Panc1 (cell line): ENCODE data around the gene CACNA1C. TPM values are rescaled to one million over a fixed set of nuclear protein-coding genes. Genes with fewer than 3 reads are reported as not detected.

Experiments used
- ATAC-seq: fragments of 200-7000 bp; cut with Tn5 transposase; 2 replicates; pipeline ENCODE4 v1.9.1; 2020; ENCODE audit warnings: mild to moderate bottlenecking, moderate library complexity
- BruUV-seq: library from RNA; stranded (reverse); fragments of 400-500 nt; replicated peaks from 2 replicates; lab custom pipeline; 2021; lab: Mats Ljungman, UMichigan
- CTCF ChIA-PET: fragments of 300-600 bp; sonication (Branson Sonifier 250); formaldehyde crosslinking; loops from one replicate; lab custom pipeline; 2022; ENCODE audit warnings: antibody characterized with exemption; lab: Charles Lee
- POLR2A ChIA-PET: fragments of 300-600 bp; sonication (Branson Sonifier 250); formaldehyde crosslinking; loops from one replicate; lab custom pipeline; 2022; ENCODE audit warnings: antibody characterized with exemption; lab: Charles Lee
- DNase-seq: peaks from one replicate; pipeline ENCODE4 v3.0.0-alpha.2; 2010; ENCODE audit warnings: low read depth, low spot score
- H3K27ac ChIP-seq: 2 replicates; pipeline ENCODE4 v1.5.1; 2011; ENCODE audit warnings: mild to moderate bottlenecking, low read length, inconsistent platforms
- H3K27me3 ChIP-seq: fragments of 200-500 bp; sonication (Bioruptor generic); 2 replicates; pipeline ENCODE4 v1.6.0; 2014; ENCODE audit warnings: low read length, inconsistent platforms; ENCODE audit not compliant: control insufficient read depth, insufficient read depth
- H3K36me3 ChIP-seq: fragments of 200-500 bp; sonication (Bioruptor generic); 2 replicates; pipeline ENCODE4 v1.5.1; 2014; ENCODE audit warnings: inconsistent platforms, mild to moderate bottlenecking, low read length, moderate library complexity; ENCODE audit not compliant: control insufficient read depth, insufficient read depth
- H3K4me1 ChIP-seq: 2 replicates; pipeline ENCODE4 v1.5.1; 2011; ENCODE audit warnings: inconsistent platforms, mild to moderate bottlenecking, low read length, moderate library complexity; ENCODE audit not compliant: control insufficient read depth, insufficient read depth
- H3K4me3 ChIP-seq, 2 experiments: 2 replicates each; pipeline ENCODE4 v1.5.1; 2011 to 2012; ENCODE audit warnings: low read depth in 2 of 2, low read length in 2 of 2, mild to moderate bottlenecking in 2 of 2, inconsistent platforms in 1 of 2, moderate library complexity in 1 of 2
- H3K9me3 ChIP-seq: fragments of 200-500 bp; sonication (Bioruptor generic); 2 replicates; pipeline ENCODE4 v1.5.1; 2014; ENCODE audit warnings: low read depth, mild to moderate bottlenecking, inconsistent platforms, low read length, moderate library complexity; ENCODE audit not compliant: control insufficient read depth, insufficient read depth
- CTCF ChIP-seq: fragments of 450-650 bp; IDR thresholded peaks from 2 replicates; pipeline ENCODE4 v1.5.1; 2017; ENCODE audit warnings: mild to moderate bottlenecking
- POLR2AphosphoS5 ChIP-seq: IDR thresholded peaks from 2 replicates; pipeline ENCODE4 v1.6.1; 2012; ENCODE audit warnings: mild to moderate bottlenecking, low read depth, low read length, moderate library complexity
- REST ChIP-seq, 2 experiments: IDR thresholded peaks; 2 replicates each; pipeline ENCODE4 v1.6.1; 2011 to 2012; ENCODE audit warnings: low read depth in 2 of 2, control low read depth in 1 of 2, low read length in 1 of 2, mild to moderate bottlenecking in 1 of 2, moderate library complexity in 1 of 2; ENCODE audit not compliant: insufficient read depth in 1 of 2
- SIN3A ChIP-seq: IDR thresholded peaks from 2 replicates; pipeline ENCODE4 v1.6.1; 2012; ENCODE audit warnings: low read depth, mild to moderate bottlenecking, low read length, moderate library complexity, borderline replicate concordance; ENCODE audit not compliant: insufficient read depth
- TCF7L2 ChIP-seq: IDR thresholded peaks from 2 replicates; pipeline ENCODE4 v1.6.1; 2011; ENCODE audit warnings: mild to moderate bottlenecking, low read depth, low read length, inconsistent platforms
- in situ Hi-C: cut with HindIII; loops from 2 replicates; pipeline ENCODE4 v1.10.0; 2016; ENCODE audit warnings: low sequenced_read_pairs, low pct_unique_long_range_greater_than_20kb
- intact Hi-C: fragments of 100-400 bp; cut with micrococcal nuclease; formaldehyde crosslinking; loops from one replicate; pipeline ENCODE4 v1.10.0; 2022; ENCODE audit not compliant: unreplicated experiment
- total RNA-seq: library from RNA; stranded (reverse); gene quantifications from one replicate; pipeline ENCODE4 v1.2.1, GENCODE V29; 2021; ENCODE audit not compliant: unreplicated experiment

Gene CACNA1C
- total RNA-seq, 1 experiment from 2014 or later = 0.03 TPM

GRCh38 chr12:2160043-2160442 is 107.3 kb downstream of the CACNA1C start:
- DNase-seq (no peak), ATAC-seq (no peak)
- POLR2A ChIA-PET = no interaction called here
- peaks cover 2% of the 10 kb centered on the region; the same call in 1 of the 2 replicates for H3K27me3 ChIP-seq
- no TSS peak for BruUV-seq
- H3K27ac ChIP-seq = no peak overlapping the region
- no peak for TF ChIP-seq TCF7L2
- TF ChIP-seq CTCF = no peak
- no peak for TF ChIP-seq REST (IDR thresholded peaks at IDR 0.05; ENCODE audit: insufficient read depth in 1 of 2, low read depth in 2 of 2, low read length in 1 of 2)
- no peak for TF ChIP-seq POLR2AphosphoS5
- TF ChIP-seq SIN3A = no peak
- no peaks in the 10 kb centered on the region for H3K36me3 ChIP-seq
- no peaks in the 10 kb centered on the region for H3K9me3 ChIP-seq
- H3K4me1 ChIP-seq = no peaks in the 10 kb centered on the region
- CTCF ChIA-PET = no interaction called here
- in situ Hi-C loops (no loop called here), intact Hi-C loops (no loop called here)
- H3K4me3 ChIP-seq = no peak overlapping the region

GRCh38 chr12:2161473-2161872 is 108.7 kb downstream of the CACNA1C start:
- BruUV-seq = no TSS peak
- no peak overlapping the region for H3K27ac ChIP-seq
- in situ Hi-C loops = no loop called here
- ChIA-PET CTCF (no interaction called here), POLR2A (no interaction called here)
- no peaks in the 10 kb centered on the region for H3K9me3 ChIP-seq
- no peak for DNase-seq
- no peak overlapping the region for H3K4me3 ChIP-seq
- TF ChIP-seq SIN3A (no peak), POLR2AphosphoS5 (no peak), TCF7L2 (no peak), REST (IDR thresholded peaks at IDR 0.05; ENCODE audit: insufficient read depth in 1 of 2, low read depth in 2 of 2, low read length in 1 of 2) (no peak), CTCF (no peak)
- no peaks in the 10 kb centered on the region for H3K36me3 ChIP-seq
- intact Hi-C loops = no loop called here
- H3K4me1 ChIP-seq = no peaks in the 10 kb centered on the region
- ATAC-seq = no peak
- no peaks in the 10 kb centered on the region for H3K27me3 ChIP-seq
